Stimulated activated CD4-positive, alpha-beta T cell treated with anti-CD3 and anti-CD28 coated beads, Interleukin-4, amount 100 ng/mL, for 1 hour (primary cell): Measurements from ENCODE around the gene TANGO2.

Experiments
- DNase-seq: peaks from one replicate; pipeline ENCODE4 v3.0.0-alpha.2; 2020

Gene TANGO2

GRCh38 chr22:20089977-20090729, 69.2 kb downstream of the TANGO2 start:
- DNase-seq: no peak

GRCh38 chr22:20090730-20091240, 69.9 kb downstream of the TANGO2 start:
- DNase-seq: no peak

GRCh38 chr22:20091690-20092476, 71.0 kb downstream of the TANGO2 start:
- no peak for DNase-seq

GRCh38 chr22:20092477-20092854, 71.6 kb downstream of the TANGO2 start:
- no peak for DNase-seq

- no peak for DNase-seq
These were observed 72.7 kb downstream of the TANGO2 start for GRCh38 chr22:20093418-20094196.

- no peak for DNase-seq
These were observed 73.4 kb downstream of the TANGO2 start for GRCh38 chr22:20094197-20094807.

GRCh38 chr22:20095521-20095920, 74.6 kb downstream of the TANGO2 start:
- DNase-seq: peak; percentile 38

- DNase-seq: no peak
These were observed 75.9 kb downstream of the TANGO2 start for GRCh38 chr22:20096574-20097420.

- no peak for DNase-seq
These were observed 78.3 kb downstream of the TANGO2 start for GRCh38 chr22:20099099-20099711.

GRCh38 chr22:20101638-20102037, 80.7 kb downstream of the TANGO2 start:
- no peak for DNase-seq

- no peak for DNase-seq
These were observed 81.4 kb downstream of the TANGO2 start for GRCh38 chr22:20102203-20102780.

- DNase-seq: no peak
These were observed 84.7 kb downstream of the TANGO2 start for GRCh38 chr22:20105456-20106204.

- DNase-seq: no peak
These were observed 85.4 kb downstream of the TANGO2 start for GRCh38 chr22:20106205-20106848.

- DNase-seq: no peak
These were observed 85.9 kb downstream of the TANGO2 start for GRCh38 chr22:20106849-20107237.

GRCh38 chr22:20107471-20107901, 86.6 kb downstream of the TANGO2 start:
- no peak for DNase-seq

GRCh38 chr22:20107951-20108756, 87.2 kb downstream of the TANGO2 start:
- no peak for DNase-seq

- no peak for DNase-seq
These were observed 87.9 kb downstream of the TANGO2 start for GRCh38 chr22:20108757-20109230.
